Raji (cell line): ENCODE results near the gene EFNA5.

ENCODE experiments used
- POLR2A ChIP-seq: IDR thresholded peaks from 2 replicates; pipeline ENCODE4 v1.6.1; 2011; ENCODE audit warnings: low read depth, low read length, control low read depth; ENCODE audit not compliant: insufficient read depth

Gene EFNA5

DNA sequence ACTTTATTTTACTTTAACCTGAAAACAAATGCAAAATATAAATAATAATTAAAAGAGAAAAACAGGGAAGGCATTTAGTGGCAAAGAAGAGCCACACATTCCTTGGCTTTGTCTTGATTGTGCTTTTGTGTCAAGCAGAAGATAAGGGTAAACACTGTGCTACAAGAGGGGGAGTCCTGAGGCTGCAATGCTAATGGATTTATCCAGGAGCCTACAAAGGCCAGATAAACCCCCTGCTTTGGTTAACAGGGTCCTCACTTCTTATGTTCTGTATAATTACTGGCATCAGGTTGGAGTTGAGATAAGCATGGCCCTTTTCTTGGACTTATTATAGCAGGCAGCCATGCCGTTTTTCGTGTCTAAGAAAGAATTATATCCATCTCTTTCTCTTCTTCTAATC lies 302.8 kb downstream of the EFNA5 start:
- TF ChIP-seq POLR2A = no peak

DNA sequence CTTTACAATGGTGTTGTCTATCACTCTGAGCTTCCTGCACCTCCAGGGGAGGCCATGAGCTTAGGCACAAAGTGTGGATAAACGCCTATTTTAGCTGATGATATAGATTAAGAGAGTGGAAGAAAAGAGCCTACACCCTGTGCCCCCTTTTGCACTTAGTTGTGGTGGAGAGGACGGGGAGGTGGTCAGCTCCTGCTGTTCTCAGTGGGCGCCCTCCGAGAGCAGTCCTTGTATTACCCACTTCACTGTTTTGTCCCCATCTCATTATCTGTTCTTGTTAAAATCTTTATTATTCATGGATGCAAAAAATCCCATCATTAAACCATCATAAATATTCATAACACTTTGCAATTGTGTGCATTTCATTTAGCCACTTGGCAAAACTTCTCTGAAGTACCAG lies 303.3 kb downstream of the EFNA5 start:
- TF ChIP-seq POLR2A = no peak

DNA sequence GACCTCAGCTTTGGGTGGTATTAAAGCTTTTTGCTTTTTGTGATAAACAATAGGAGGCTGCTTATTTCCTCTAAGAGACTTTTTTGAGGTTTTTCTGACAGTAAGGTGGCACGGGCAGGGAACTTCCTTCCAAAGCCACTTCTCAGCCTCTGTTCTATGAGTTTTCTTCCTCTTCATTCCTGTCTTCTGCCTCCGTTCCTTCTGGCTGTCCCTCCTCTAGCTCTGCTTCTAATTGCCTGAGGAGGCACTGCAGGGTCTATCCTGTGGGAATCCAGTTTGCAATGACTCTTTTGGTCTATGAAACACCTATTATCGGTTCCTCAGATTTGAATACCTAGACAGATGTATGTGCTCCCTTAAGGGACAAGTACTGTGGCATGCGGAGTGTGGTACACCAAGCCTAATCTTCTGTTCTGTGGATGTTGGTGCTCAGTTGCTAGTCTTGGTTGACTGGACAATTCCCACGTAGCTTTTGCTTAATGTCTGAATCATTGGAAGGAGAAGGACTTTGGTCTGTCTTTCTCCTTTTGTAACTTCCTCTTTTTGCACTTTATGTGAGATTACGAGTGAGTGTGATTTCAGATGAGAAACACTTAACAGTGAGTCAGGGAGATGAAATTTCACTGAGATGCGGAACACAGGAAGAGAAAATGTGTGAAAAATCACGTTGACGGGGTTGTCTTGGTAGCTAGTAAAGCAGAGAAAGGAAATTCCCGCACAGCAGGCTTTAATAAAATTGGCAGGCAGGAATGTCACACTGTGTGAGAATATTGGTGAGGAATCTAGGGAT lies 305.2 kb downstream of the EFNA5 start:
- no peak for TF ChIP-seq POLR2A

GRCh38 chr5:107364443-107365319 lies 306.1 kb downstream of the EFNA5 start:
- TF ChIP-seq POLR2A = no peak

- TF ChIP-seq POLR2A = no peak
These were observed 307.0 kb downstream of the EFNA5 start for GRCh38 chr5:107363768-107364167.

DNA sequence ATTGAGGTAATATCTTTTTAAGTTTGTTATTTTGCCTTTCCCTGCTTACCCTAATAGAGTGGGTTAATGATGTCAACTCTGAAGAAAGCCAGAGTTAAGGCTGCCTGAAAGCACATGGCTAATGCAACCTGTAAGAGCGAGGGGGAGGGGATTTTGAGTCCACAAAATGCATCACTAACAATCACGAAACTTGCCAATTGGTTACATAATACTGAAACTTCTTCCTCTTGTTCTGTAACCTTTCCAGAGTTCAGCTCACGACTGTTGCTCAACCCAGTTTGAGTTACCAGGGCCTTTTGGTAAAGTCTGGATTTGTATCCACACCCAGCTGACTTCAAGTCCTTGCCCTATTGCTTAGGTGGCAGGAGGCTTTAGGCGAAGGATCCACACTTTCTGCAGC lies 308.8 kb downstream of the EFNA5 start:
- TF ChIP-seq POLR2A = no peak

GRCh38 chr5:107359916-107360234 lies 310.9 kb downstream of the EFNA5 start:
- no peak for TF ChIP-seq POLR2A

- TF ChIP-seq POLR2A = no peak
These were observed 311.5 kb downstream of the EFNA5 start for GRCh38 chr5:107359033-107359915.

DNA sequence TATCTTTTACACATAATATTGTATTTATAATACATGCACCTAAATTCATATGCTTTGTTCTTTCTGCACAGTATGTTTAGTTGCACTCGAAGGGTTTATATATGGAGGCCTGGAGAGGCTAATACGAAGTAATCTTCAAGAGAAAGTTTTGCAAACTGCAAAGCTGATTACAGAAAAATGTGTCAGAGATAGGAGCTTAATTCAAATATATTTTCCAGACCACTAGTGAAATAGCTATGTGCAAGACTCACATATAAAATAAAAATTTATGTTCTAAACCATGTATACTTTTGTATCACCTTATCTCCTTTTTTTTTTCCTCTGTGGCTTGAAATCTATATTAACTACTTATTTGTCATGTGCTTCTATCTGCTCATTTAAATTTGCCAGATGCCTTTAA lies 313.8 kb downstream of the EFNA5 start:
- no peak for TF ChIP-seq POLR2A

- TF ChIP-seq POLR2A = no peak
These were observed 318.2 kb downstream of the EFNA5 start for GRCh38 chr5:107352576-107352975.

GRCh38 chr5:107342371-107342770 lies 328.4 kb downstream of the EFNA5 start:
- no peak for TF ChIP-seq POLR2A

GRCh38 chr5:107341376-107342084 lies 329.2 kb downstream of the EFNA5 start:
- TF ChIP-seq POLR2A = no peak

- TF ChIP-seq POLR2A = no peak
These were observed 330.1 kb downstream of the EFNA5 start for GRCh38 chr5:107340631-107341030.

- no peak for TF ChIP-seq POLR2A
These were observed 332.4 kb downstream of the EFNA5 start for GRCh38 chr5:107338335-107338734.

DNA sequence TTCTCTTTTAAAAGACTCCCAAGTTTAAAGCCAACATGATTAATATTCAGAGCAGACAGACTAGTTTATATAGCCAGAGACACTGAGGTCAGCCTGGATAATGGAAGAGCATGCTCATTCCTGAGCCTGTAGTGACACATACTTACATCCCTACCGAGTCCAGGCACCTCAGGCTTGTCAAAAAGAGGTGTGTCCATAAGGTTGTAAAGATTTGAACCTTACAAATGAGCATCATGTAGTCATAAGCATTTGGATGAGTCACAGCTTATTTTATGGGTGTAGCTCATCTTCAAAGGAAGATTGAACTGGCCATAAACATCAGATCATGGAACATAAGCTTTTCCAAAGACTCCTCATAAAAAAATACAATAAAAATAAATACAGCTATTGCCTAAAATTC lies 333.5 kb downstream of the EFNA5 start:
- TF ChIP-seq POLR2A = no peak
